GM12874 (cell line): Measurements from ENCODE around the gene ABT1.

ENCODE experiments used
- TF ChIP-seq, protein P1 (sequence below): IDR thresholded peaks from 2 replicates; pipeline ENCODE4 v1.5.1; 2011; ENCODE audit warnings: low read depth, mild to moderate bottlenecking, control low read depth, low read length, moderate library complexity; ENCODE audit not compliant: insufficient read depth

The ABT1 gene

DNA sequence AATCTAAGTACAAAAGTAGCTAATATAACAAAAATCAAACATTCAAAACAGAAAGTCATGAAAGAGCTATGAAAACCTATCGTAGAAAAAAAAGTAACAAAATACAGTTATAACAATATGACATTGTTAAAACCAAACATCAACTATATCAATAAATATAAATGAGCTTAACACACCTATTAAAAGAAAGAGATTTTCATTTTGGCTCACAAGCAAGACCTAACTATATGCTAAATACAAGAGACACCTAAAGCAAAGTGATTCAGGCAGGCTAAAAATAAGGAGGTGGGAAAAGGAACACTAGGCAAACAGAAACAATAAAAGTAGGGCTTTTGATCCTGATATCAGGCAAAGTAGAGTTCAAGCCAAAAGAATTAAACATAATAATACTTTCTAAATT, 49.3 kb downstream of the ABT1 start:
- TF ChIP-seq, protein P1, sequence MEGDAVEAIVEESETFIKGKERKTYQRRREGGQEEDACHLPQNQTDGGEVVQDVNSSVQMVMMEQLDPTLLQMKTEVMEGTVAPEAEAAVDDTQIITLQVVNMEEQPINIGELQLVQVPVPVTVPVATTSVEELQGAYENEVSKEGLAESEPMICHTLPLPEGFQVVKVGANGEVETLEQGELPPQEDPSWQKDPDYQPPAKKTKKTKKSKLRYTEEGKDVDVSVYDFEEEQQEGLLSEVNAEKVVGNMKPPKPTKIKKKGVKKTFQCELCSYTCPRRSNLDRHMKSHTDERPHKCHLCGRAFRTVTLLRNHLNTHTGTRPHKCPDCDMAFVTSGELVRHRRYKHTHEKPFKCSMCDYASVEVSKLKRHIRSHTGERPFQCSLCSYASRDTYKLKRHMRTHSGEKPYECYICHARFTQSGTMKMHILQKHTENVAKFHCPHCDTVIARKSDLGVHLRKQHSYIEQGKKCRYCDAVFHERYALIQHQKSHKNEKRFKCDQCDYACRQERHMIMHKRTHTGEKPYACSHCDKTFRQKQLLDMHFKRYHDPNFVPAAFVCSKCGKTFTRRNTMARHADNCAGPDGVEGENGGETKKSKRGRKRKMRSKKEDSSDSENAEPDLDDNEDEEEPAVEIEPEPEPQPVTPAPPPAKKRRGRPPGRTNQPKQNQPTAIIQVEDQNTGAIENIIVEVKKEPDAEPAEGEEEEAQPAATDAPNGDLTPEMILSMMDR, result no peak
